ENCODE data around the gene MDC1. TPM values are rescaled to one million over a fixed set of nuclear protein-coding genes. Genes with fewer than 3 reads are reported as not detected.

The MDC1 gene
- total and polyA plus RNA-seq, 2 of the 13 experiments (the other 11 are each of a cell fraction or from before 2014, with no cell fraction given), result 8.4 to 14.0 TPM

DNA sequence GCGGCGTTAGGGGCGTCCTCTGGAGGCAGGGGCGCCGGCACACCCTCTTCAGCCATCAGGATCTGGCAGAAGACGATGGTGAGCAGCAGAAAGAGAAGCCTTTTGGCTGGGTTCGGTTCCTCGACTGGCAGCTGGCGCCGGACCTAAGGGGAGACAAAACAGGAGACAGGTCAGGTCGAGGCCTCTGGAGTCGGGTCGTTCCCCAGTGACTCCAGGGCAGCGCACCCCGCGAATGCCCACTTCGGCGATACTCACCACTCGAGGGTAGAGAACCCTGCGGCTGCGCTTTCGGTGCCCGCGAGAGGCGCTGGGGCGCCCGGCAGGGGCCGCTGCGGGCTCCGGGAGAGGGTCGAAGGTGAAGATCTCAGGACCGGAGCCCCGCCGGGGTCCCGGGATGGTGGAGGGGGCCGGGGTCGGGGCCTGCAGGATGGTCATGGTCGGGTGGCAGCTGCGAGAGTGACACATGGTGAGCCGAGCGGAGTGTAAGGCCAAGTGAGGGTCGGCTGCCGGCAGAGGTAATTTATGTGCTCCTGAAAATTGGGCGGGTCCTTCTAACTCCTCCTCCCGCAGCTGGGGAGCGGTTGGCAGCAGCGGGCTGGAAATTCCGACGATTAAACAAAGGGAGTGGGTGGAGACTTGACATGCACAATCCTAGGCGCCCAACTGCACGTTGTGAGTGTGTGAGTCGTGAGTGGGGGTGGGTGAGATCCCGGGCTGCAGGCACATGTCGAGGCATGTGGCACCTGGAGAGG is 27.1 kb upstream of the MDC1 start, which contains the start of gene IER3 (continued):
- TF ChIP-seq, protein P1, sequence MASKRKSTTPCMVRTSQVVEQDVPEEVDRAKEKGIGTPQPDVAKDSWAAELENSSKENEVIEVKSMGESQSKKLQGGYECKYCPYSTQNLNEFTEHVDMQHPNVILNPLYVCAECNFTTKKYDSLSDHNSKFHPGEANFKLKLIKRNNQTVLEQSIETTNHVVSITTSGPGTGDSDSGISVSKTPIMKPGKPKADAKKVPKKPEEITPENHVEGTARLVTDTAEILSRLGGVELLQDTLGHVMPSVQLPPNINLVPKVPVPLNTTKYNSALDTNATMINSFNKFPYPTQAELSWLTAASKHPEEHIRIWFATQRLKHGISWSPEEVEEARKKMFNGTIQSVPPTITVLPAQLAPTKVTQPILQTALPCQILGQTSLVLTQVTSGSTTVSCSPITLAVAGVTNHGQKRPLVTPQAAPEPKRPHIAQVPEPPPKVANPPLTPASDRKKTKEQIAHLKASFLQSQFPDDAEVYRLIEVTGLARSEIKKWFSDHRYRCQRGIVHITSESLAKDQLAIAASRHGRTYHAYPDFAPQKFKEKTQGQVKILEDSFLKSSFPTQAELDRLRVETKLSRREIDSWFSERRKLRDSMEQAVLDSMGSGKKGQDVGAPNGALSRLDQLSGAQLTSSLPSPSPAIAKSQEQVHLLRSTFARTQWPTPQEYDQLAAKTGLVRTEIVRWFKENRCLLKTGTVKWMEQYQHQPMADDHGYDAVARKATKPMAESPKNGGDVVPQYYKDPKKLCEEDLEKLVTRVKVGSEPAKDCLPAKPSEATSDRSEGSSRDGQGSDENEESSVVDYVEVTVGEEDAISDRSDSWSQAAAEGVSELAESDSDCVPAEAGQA (IDR thresholded peaks at IDR 0.05; ENCODE audit: low read depth), result peak; percentile 62; the same call in 1 of the 2 replicates
- TF ChIP-seq, protein P1 (CRISPR knock-in tag; IDR thresholded peaks at IDR 0.05; ENCODE audit: borderline replicate concordance), result no peak
- TF ChIP-seq, protein P2, sequence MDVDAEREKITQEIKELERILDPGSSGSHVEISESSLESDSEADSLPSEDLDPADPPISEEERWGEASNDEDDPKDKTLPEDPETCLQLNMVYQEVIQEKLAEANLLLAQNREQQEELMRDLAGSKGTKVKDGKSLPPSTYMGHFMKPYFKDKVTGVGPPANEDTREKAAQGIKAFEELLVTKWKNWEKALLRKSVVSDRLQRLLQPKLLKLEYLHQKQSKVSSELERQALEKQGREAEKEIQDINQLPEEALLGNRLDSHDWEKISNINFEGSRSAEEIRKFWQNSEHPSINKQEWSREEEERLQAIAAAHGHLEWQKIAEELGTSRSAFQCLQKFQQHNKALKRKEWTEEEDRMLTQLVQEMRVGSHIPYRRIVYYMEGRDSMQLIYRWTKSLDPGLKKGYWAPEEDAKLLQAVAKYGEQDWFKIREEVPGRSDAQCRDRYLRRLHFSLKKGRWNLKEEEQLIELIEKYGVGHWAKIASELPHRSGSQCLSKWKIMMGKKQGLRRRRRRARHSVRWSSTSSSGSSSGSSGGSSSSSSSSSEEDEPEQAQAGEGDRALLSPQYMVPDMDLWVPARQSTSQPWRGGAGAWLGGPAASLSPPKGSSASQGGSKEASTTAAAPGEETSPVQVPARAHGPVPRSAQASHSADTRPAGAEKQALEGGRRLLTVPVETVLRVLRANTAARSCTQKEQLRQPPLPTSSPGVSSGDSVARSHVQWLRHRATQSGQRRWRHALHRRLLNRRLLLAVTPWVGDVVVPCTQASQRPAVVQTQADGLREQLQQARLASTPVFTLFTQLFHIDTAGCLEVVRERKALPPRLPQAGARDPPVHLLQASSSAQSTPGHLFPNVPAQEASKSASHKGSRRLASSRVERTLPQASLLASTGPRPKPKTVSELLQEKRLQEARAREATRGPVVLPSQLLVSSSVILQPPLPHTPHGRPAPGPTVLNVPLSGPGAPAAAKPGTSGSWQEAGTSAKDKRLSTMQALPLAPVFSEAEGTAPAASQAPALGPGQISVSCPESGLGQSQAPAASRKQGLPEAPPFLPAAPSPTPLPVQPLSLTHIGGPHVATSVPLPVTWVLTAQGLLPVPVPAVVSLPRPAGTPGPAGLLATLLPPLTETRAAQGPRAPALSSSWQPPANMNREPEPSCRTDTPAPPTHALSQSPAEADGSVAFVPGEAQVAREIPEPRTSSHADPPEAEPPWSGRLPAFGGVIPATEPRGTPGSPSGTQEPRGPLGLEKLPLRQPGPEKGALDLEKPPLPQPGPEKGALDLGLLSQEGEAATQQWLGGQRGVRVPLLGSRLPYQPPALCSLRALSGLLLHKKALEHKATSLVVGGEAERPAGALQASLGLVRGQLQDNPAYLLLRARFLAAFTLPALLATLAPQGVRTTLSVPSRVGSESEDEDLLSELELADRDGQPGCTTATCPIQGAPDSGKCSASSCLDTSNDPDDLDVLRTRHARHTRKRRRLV (CRISPR knock-in tag; IDR thresholded peaks at IDR 0.05), result peak; percentile 95
- TF ChIP-seq, protein P3, sequence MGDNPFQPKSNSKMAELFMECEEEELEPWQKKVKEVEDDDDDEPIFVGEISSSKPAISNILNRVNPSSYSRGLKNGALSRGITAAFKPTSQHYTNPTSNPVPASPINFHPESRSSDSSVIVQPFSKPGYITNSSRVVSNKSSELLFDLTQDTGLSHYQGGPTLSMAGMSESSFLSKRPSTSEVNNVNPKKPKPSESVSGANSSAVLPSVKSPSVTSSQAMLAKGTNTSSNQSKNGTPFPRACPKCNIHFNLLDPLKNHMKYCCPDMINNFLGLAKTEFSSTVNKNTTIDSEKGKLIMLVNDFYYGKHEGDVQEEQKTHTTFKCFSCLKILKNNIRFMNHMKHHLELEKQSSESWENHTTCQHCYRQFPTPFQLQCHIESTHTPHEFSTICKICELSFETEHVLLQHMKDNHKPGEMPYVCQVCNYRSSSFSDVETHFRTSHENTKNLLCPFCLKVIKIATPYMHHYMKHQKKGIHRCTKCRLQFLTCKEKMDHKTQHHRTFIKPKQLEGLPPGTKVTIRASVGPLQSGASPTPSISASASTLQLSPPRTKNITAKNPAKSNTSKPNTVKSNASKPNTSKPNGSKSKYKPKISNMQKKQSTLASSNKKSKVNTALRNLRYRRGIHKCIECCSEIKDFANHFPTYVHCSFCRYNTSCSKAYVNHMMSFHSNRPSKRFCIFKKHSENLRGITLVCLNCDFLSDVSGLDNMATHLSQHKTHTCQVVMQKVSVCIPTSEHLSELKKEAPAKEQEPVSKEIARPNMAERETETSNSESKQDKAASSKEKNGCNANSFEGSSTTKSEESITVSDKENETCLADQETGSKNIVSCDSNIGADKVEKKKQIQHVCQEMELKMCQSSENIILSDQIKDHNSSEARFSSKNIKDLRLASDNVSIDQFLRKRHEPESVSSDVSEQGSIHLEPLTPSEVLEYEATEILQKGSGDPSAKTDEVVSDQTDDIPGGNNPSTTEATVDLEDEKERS (CRISPR knock-in tag; IDR thresholded peaks at IDR 0.05), result no peak
- TF ChIP-seq ZNF460 (CRISPR knock-in tag; IDR thresholded peaks at IDR 0.05; ENCODE audit: borderline replicate concordance) (no peak), MIER3 (CRISPR knock-in tag; IDR thresholded peaks at IDR 0.05; ENCODE audit: borderline replicate concordance) (peak; percentile 86; the same call in 1 of the 2 replicates), ZNF567 (CRISPR knock-in tag; IDR thresholded peaks at IDR 0.05; ENCODE audit: borderline replicate concordance) (peak; percentile 93), FOXJ3 (CRISPR knock-in tag; IDR thresholded peaks at IDR 0.05; ENCODE audit: borderline replicate concordance) (peak; percentile 39; the same call in 1 of the 2 replicates), MIXL1 (CRISPR knock-in tag; IDR thresholded peaks at IDR 0.05) (peak; percentile 84), TCF12 (IDR thresholded peaks at IDR 0.05) (no peak), TCF12 (CRISPR knock-in tag; IDR thresholded peaks at IDR 0.05) (peak; percentile 91), SNAPC2 (CRISPR knock-in tag; IDR thresholded peaks at IDR 0.05) (no peak), NFKB2 (CRISPR knock-in tag; IDR thresholded peaks at IDR 0.05; ENCODE audit: borderline replicate concordance) (peak; percentile 98), ZSCAN25 (CRISPR knock-in tag; IDR thresholded peaks at IDR 0.05) (no peak), RAD21 (CRISPR knock-in tag; IDR thresholded peaks at IDR 0.05) (peak; percentile 92), RCOR2 (CRISPR knock-in tag; IDR thresholded peaks at IDR 0.05) (no peak)

Measured in HepG2 (cell line).